22Rv1 (cell line): ENCODE results near the gene OSTM1.
A peak's percentile ranks its signal among the peaks of the same experiment; 100 is the strongest.

Source experiments
- ZFX ChIP-seq: fragments of 450-650 bp; IDR thresholded peaks from 2 replicates; pipeline ENCODE4 v1.6.1; 2017; ENCODE audit warnings: antibody characterized with exemption, borderline replicate concordance
- TF ChIP-seq, protein P1 (sequence below): fragments of 450-650 bp; IDR thresholded peaks from 2 replicates; pipeline ENCODE4 v1.5.1; 2017; ENCODE audit warnings: mild to moderate bottlenecking

DNA sequence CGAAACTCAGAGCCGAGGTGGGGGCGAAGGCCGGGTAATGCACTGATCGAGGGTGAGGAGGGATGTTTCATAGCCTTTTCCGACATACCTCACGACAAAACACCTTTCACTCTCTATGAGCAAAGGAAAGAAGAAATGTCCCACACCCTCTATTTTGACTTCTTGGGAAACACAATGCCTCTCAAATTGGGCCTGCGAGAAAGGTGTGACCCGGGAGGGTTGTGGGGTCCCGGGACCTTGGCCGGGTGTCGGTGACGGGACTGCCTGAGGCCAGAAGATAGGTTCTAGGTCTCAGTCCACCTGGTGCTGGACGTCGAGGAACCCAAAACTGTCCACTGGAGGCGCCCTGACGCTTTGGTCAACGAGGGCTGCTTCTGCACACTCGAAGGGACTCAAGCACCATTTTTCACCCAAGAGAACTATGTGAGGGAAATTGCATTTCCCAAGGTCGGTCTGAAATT, 41.1 kb upstream of the OSTM1 start:
- TF ChIP-seq, protein P1, sequence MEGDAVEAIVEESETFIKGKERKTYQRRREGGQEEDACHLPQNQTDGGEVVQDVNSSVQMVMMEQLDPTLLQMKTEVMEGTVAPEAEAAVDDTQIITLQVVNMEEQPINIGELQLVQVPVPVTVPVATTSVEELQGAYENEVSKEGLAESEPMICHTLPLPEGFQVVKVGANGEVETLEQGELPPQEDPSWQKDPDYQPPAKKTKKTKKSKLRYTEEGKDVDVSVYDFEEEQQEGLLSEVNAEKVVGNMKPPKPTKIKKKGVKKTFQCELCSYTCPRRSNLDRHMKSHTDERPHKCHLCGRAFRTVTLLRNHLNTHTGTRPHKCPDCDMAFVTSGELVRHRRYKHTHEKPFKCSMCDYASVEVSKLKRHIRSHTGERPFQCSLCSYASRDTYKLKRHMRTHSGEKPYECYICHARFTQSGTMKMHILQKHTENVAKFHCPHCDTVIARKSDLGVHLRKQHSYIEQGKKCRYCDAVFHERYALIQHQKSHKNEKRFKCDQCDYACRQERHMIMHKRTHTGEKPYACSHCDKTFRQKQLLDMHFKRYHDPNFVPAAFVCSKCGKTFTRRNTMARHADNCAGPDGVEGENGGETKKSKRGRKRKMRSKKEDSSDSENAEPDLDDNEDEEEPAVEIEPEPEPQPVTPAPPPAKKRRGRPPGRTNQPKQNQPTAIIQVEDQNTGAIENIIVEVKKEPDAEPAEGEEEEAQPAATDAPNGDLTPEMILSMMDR = peak; percentile 78
- no peak for TF ChIP-seq ZFX
